SK-N-SH (cell line): ENCODE data around the gene C5orf24. TPM values are rescaled to one million over a fixed set of nuclear protein-coding genes. Genes with fewer than 3 reads are reported as not detected.

Experiments used
- CTCF ChIA-PET: fragments of 300-600, 350-600 bp; formaldehyde crosslinking; extraction: SDS; loops from one replicate; lab custom pipeline; 2021; lab: Yijun Ruan, JAX
- POLR2A ChIA-PET: fragments of 350-600 bp; sonication (Branson Sonifier 250); formaldehyde crosslinking; extraction: SDS; loops from one replicate; lab custom pipeline; 2020; ENCODE audit warnings: antibody characterized with exemption, inconsistent platforms; lab: Yijun Ruan, JAX
- DNase-seq: peaks from one replicate; pipeline ENCODE4 v3.0.0; 2012
- H2AFZ ChIP-seq: fragments of 200-600 bp; sonication (generic); 2 replicates; pipeline ENCODE4 v1.8.1; 2016; ENCODE audit warnings: antibody characterized with exemption, mild to moderate bottlenecking, low read depth
- H3F3A ChIP-seq: fragments of 200-600 bp; sonication (generic); replicated peaks from 2 replicates; pipeline ENCODE3; 2016; ENCODE audit warnings: antibody characterized with exemption, mild to moderate bottlenecking; ENCODE audit not compliant: insufficient read depth
- H3K27ac ChIP-seq, 2 experiments: fragments of 200-500 bp in 1 of 2; fragments of 200-600 bp in 1 of 2; sonication (Bioruptor generic) in 1 of 2; sonication (generic), shearing (Covaris generic) in 1 of 2; 2 replicates each; pipeline versions ENCODE4 v1.5.1 to v1.6.1; 2014 to 2016; ENCODE audit warnings: low read depth in 2 of 2, inconsistent platforms in 1 of 2, low read length in 1 of 2, mild to moderate bottlenecking in 1 of 2, mixed read lengths in 1 of 2
- H3K27me3 ChIP-seq: fragments of 200-600 bp; sonication (generic), shearing (Covaris generic); 2 replicates; pipeline ENCODE4 v1.6.1; 2016; ENCODE audit warnings: mixed run types; ENCODE audit not compliant: insufficient read depth
- H3K36me3 ChIP-seq, 2 experiments: fragments of 200-500 bp in 1 of 2; fragments of 200-600 bp in 1 of 2; sonication (Bioruptor generic) in 1 of 2; sonication (generic) in 1 of 2; replicated peaks in 1 of 2; 2 replicates each; pipeline versions ENCODE3 to v1.5.1; 2014 to 2016; ENCODE audit warnings: low read length in 1 of 2, mild to moderate bottlenecking in 1 of 2; ENCODE audit not compliant: insufficient read depth in 2 of 2, control insufficient read depth in 1 of 2
- H3K4me1 ChIP-seq, 2 experiments: fragments of 200-500 bp in 1 of 2; fragments of 200-600 bp in 1 of 2; sonication (Bioruptor generic) in 1 of 2; sonication (generic), shearing (Covaris generic) in 1 of 2; 2 replicates each; pipeline versions ENCODE4 v1.5.1 to v1.6.1; 2014 to 2016; ENCODE audit warnings: low read depth in 1 of 2, low read length in 1 of 2, mixed run types in 1 of 2; ENCODE audit not compliant: insufficient read depth in 2 of 2, control insufficient read depth in 1 of 2
- H3K4me2 ChIP-seq: fragments of 200-600 bp; sonication (generic), shearing (Covaris generic); 2 replicates; pipeline ENCODE4 v1.6.1; 2017; ENCODE audit warnings: mixed run types
- H3K4me3 ChIP-seq, 2 experiments: fragments of 200-500 bp in 1 of 2; fragments of 200-600 bp in 1 of 2; sonication (Bioruptor generic) in 1 of 2; sonication (generic), shearing (Covaris generic) in 1 of 2; 2 replicates each; pipeline versions ENCODE4 v1.5.1 to v1.8.1; 2014 to 2016; ENCODE audit warnings: low read depth in 2 of 2, inconsistent platforms in 1 of 2, low read length in 1 of 2, mild to moderate bottlenecking in 1 of 2, mixed read lengths in 1 of 2, moderate library complexity in 1 of 2
- H3K79me2 ChIP-seq: fragments of 200-600 bp; sonication (generic); 2 replicates; pipeline ENCODE4 v1.8.1; 2017; ENCODE audit warnings: mild to moderate bottlenecking; ENCODE audit not compliant: insufficient read depth
- H3K9ac ChIP-seq: fragments of 200-600 bp; sonication (generic); 2 replicates; pipeline ENCODE4 v1.6.1; 2017; ENCODE audit warnings: mixed run types
- H3K9me2 ChIP-seq: fragments of 200-600 bp; sonication (generic); 2 replicates; pipeline ENCODE4 v1.6.1; 2017; ENCODE audit warnings: mixed run types
- H3K9me3 ChIP-seq: fragments of 200-600 bp; sonication (generic); 2 replicates; pipeline ENCODE4 v1.6.1; 2017; ENCODE audit warnings: mixed run types, mild to moderate bottlenecking, moderate library complexity
- H4K20me1 ChIP-seq: fragments of 200-600 bp; sonication (generic); 2 replicates; pipeline ENCODE4 v1.6.1; 2017; ENCODE audit warnings: mild to moderate bottlenecking, mixed run types; ENCODE audit not compliant: insufficient read depth
- EP300 ChIP-seq, 2 experiments: IDR thresholded peaks; 2 replicates each; pipeline versions ENCODE4 v1.4.0 to v1.6.1; 2012; ENCODE audit warnings: borderline replicate concordance in 1 of 2, low read depth in 1 of 2, low read length in 1 of 2
- EZH2phosphoT487 ChIP-seq: fragments of 200-600 bp; sonication (generic); IDR thresholded peaks from 2 replicates; pipeline ENCODE4 v1.6.1; 2017; ENCODE audit warnings: low read depth, mixed run types, mild to moderate bottlenecking, antibody characterized with exemption, moderate library complexity, borderline replicate concordance
- FOXJ3 ChIP-seq: sonication (generic); formaldehyde crosslinking; IDR thresholded peaks from 2 replicates; pipeline ENCODE4 v1.5.1; 2020; ENCODE audit warnings: mild to moderate bottlenecking, missing genetic modification reagents
- FOXM1 ChIP-seq: IDR thresholded peaks from 2 replicates; pipeline ENCODE4 v1.4.0; 2012; ENCODE audit warnings: low read depth, mild to moderate bottlenecking
- GABPA ChIP-seq: IDR thresholded peaks from 2 replicates; pipeline ENCODE4 v1.4.0; 2012; ENCODE audit warnings: low read depth, mild to moderate bottlenecking
- JUND ChIP-seq: IDR thresholded peaks from 2 replicates; pipeline ENCODE4 v1.4.0; 2012
- MEF2A ChIP-seq: IDR thresholded peaks from 2 replicates; pipeline ENCODE4 v1.4.0; 2012; ENCODE audit warnings: low read depth, borderline replicate concordance
- PBX3 ChIP-seq: IDR thresholded peaks from 2 replicates; pipeline ENCODE4; 2012
- RCOR1 ChIP-seq: fragments of 150-350 bp; IDR thresholded peaks from 2 replicates; pipeline ENCODE4 v1.6.1; 2017; ENCODE audit warnings: antibody characterized with exemption, low read length
- REST ChIP-seq: IDR thresholded peaks from 2 replicates; pipeline ENCODE4 v1.6.1; 2012; ENCODE audit warnings: mild to moderate bottlenecking, low read depth, low read length, moderate library complexity
- RFX5 ChIP-seq: IDR thresholded peaks from 2 replicates; pipeline ENCODE4 v1.6.1; 2012; ENCODE audit warnings: mild to moderate bottlenecking, improper control_type of control experiment, low read length
- SIN3A ChIP-seq: IDR thresholded peaks from 2 replicates; pipeline ENCODE4 v1.6.1; 2012; ENCODE audit warnings: low read depth, mild to moderate bottlenecking, low read length, moderate library complexity, borderline replicate concordance
- TAF1 ChIP-seq: IDR thresholded peaks from 2 replicates; pipeline ENCODE4 v1.6.1; 2012; ENCODE audit warnings: low read depth, mild to moderate bottlenecking, low read length, moderate library complexity, borderline replicate concordance
- TCF12 ChIP-seq: IDR thresholded peaks from 2 replicates; pipeline ENCODE4 v1.4.0; 2012
- YY1 ChIP-seq: IDR thresholded peaks from 2 replicates; pipeline ENCODE4 v1.4.0; 2012; ENCODE audit warnings: low read depth, mild to moderate bottlenecking
- WGBS: methylation state at CpG from one replicate; pipeline ENCODE4 v1.1.6; 2017; ENCODE audit warnings: low lambda C conversion rate; 5-methylcytosine and 5-hydroxymethylcytosine counted together
- polyA plus RNA-seq, 3 experiments: library from polyadenylated mRNA; depleted of rRNA; stranded (reverse); fragments of >200 nt; gene quantifications; 2 replicates each; pipeline ENCODE4 v1.2.3, GENCODE V29; 2012
- TF ChIP-seq, protein P1 (sequence below): IDR thresholded peaks from 2 replicates; pipeline ENCODE4 v1.4.0; 2012; ENCODE audit warnings: low read depth, borderline replicate concordance
- TF ChIP-seq, protein P2 (sequence below): fragments of 150-350 bp; IDR thresholded peaks from 2 replicates; pipeline ENCODE4 v1.6.1; 2017; ENCODE audit warnings: antibody characterized with exemption, low read length, low read depth, borderline replicate concordance

The C5orf24 gene
- polyA plus RNA-seq, 1 of the 3 experiments (the other 2 are of a cell fraction), result 21.8 TPM

GRCh38 chr5:134818776-134819175, 27.0 kb upstream of the C5orf24 start:
- H3K9ac ChIP-seq, result no peak overlapping the region
- H4K20me1 ChIP-seq, result no peaks in the 10 kb centered on the region
- no peaks in the 10 kb centered on the region for H3F3A ChIP-seq
- no peaks in the 10 kb centered on the region for H3K79me2 ChIP-seq
- no peaks in the 10 kb centered on the region for H3K9me2 ChIP-seq
- no peak for DNase-seq
- peaks cover 46 to 83% of the 10 kb centered on the region in 2 experiments for H3K36me3 ChIP-seq
- no peak overlapping the region for H3K4me3 ChIP-seq
- no peaks in the 10 kb centered on the region for H3K27me3 ChIP-seq
- no peaks in the 10 kb centered on the region for H3K9me3 ChIP-seq
- H3K4me1 ChIP-seq, result peaks cover 0 to 5% of the 10 kb centered on the region in 2 experiments; a peak in 1 of 4 replicates
- H3K4me2 ChIP-seq, result no peak overlapping the region
- WGBS, result 96% methylated on average over 4 of the region's 4 CpGs
- no peak overlapping the region for H2AFZ ChIP-seq
- POLR2A ChIA-PET, result no interaction called here
- CTCF ChIA-PET, result no interaction called here
- H3K27ac ChIP-seq, result no peak overlapping the region
- TF ChIP-seq, protein P1, sequence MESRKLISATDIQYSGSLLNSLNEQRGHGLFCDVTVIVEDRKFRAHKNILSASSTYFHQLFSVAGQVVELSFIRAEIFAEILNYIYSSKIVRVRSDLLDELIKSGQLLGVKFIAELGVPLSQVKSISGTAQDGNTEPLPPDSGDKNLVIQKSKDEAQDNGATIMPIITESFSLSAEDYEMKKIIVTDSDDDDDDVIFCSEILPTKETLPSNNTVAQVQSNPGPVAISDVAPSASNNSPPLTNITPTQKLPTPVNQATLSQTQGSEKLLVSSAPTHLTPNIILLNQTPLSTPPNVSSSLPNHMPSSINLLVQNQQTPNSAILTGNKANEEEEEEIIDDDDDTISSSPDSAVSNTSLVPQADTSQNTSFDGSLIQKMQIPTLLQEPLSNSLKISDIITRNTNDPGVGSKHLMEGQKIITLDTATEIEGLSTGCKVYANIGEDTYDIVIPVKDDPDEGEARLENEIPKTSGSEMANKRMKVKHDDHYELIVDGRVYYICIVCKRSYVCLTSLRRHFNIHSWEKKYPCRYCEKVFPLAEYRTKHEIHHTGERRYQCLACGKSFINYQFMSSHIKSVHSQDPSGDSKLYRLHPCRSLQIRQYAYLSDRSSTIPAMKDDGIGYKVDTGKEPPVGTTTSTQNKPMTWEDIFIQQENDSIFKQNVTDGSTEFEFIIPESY, result no peak
- TF ChIP-seq TAF1 (no peak), EZH2phosphoT487 (no peak), GABPA (no peak), SIN3A (no peak), FOXM1 (no peak), REST (no peak), RFX5 (no peak), TCF12 (no peak), PBX3 (no peak), EP300 (IDR thresholded peaks at IDR 0.05; ENCODE audit: borderline replicate concordance in 1 of 2, low read depth in 1 of 2, low read length in 1 of 2) (no peak), RCOR1 (no peak), FOXJ3 (CRISPR knock-in tag) (no peak), YY1 (no peak), JUND (no peak), MEF2A (no peak)
- TF ChIP-seq, protein P2, sequence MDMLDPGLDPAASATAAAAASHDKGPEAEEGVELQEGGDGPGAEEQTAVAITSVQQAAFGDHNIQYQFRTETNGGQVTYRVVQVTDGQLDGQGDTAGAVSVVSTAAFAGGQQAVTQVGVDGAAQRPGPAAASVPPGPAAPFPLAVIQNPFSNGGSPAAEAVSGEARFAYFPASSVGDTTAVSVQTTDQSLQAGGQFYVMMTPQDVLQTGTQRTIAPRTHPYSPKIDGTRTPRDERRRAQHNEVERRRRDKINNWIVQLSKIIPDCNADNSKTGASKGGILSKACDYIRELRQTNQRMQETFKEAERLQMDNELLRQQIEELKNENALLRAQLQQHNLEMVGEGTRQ, result no peak
